ENCODE measurements around the gene EPB41L2. TPM values are rescaled to one million over a fixed set of nuclear protein-coding genes. Genes with fewer than 3 reads are reported as not detected.
A peak's percentile ranks its signal among the peaks of the same experiment; 100 is the strongest.

Gene EPB41L2
- total and polyA plus RNA-seq, 2 experiments from 2014 or later = 23.2 to 31.3 TPM

- H3F3A ChIP-seq (ENCODE audit: insufficient read depth) = peaks cover 39% of the 10 kb centered on the region
- TF ChIP-seq EZH2phosphoT487 (IDR thresholded peaks at IDR 0.05; ENCODE audit: insufficient read depth, low read depth) = no peak
- peak overlapping the region; percentile 54 for H3K27ac ChIP-seq
- H3K9me2 ChIP-seq (ENCODE audit: insufficient read depth) = no peaks in the 10 kb centered on the region
- H2AFZ ChIP-seq = peak overlapping the region; percentile 98
- H3K4me2 ChIP-seq (ENCODE audit: unreplicated experiment) = peak overlapping the region; percentile 95
- no peaks in the 10 kb centered on the region for H3K9me3 ChIP-seq (ENCODE audit: low read depth)
- H3K27me3 ChIP-seq (replicated peaks; ENCODE audit: insufficient read depth) = no peaks in the 10 kb centered on the region
- H3K4me3 ChIP-seq = peak overlapping the region; percentile 87
- peaks cover 47% of the 10 kb centered on the region for H3K79me2 ChIP-seq (ENCODE audit: insufficient read depth)
- peak overlapping the region; percentile 82 for H3K9ac ChIP-seq
- in situ Hi-C loops (cut with MboI) = no loop called here
- H4K20me1 ChIP-seq (ENCODE audit: insufficient read depth) = no peaks in the 10 kb centered on the region
- peak; percentile 48 for DNase-seq
- 4 to 5% methylated on average over 3 of the region's 3 CpGs for WGBS, 2 experiments (ENCODE audit: low coverage in 1 of 2, low lambda C conversion rate in 2 of 2, missing lambda C conversion rate in 2 of 2)
- H3K4me1 ChIP-seq (ENCODE audit: insufficient read depth) = peaks cover 26% of the 10 kb centered on the region
- no peaks in the 10 kb centered on the region for H3K36me3 ChIP-seq (ENCODE audit: low read depth)
Observed at GRCh38 chr6:131060311-131060710, 2.7 kb downstream of the EPB41L2 start.

- Histone ChIP-seq H3F3A (ENCODE audit: insufficient read depth) (peaks cover 38% of the 10 kb centered on the region), H3K36me3 (ENCODE audit: low read depth) (no peaks in the 10 kb centered on the region), H3K27ac (peak overlapping the region; percentile 54), H3K4me1 (ENCODE audit: insufficient read depth) (peaks cover 26% of the 10 kb centered on the region), H4K20me1 (ENCODE audit: insufficient read depth) (no peaks in the 10 kb centered on the region), H3K9me3 (ENCODE audit: low read depth) (no peaks in the 10 kb centered on the region), H3K9me2 (ENCODE audit: insufficient read depth) (no peaks in the 10 kb centered on the region), H2AFZ (peak overlapping the region; percentile 38), H3K27me3 (replicated peaks; ENCODE audit: insufficient read depth) (no peaks in the 10 kb centered on the region), H3K4me3 (peak overlapping the region; percentile 87), H3K9ac (peak overlapping the region; percentile 82), H3K79me2 (ENCODE audit: insufficient read depth) (peaks cover 55% of the 10 kb centered on the region), H3K4me2 (ENCODE audit: unreplicated experiment) (peak overlapping the region; percentile 95)
- in situ Hi-C loops (cut with MboI) = no loop called here
- TF ChIP-seq EZH2phosphoT487 (IDR thresholded peaks at IDR 0.05; ENCODE audit: insufficient read depth, low read depth) (no peak), EZH2 (IDR thresholded peaks at IDR 0.05; ENCODE audit: insufficient read depth, poor library complexity, severe bottlenecking) (no peak)
- 19 to 21% methylated on average over 4 of the region's 4 CpGs for WGBS, 2 experiments (ENCODE audit: low coverage in 1 of 2, low lambda C conversion rate in 2 of 2, missing lambda C conversion rate in 2 of 2)
- DNase-seq = peak; percentile 81
Observed at GRCh38 chr6:131059486-131059885, 3.6 kb downstream of the EPB41L2 start.

DNA sequence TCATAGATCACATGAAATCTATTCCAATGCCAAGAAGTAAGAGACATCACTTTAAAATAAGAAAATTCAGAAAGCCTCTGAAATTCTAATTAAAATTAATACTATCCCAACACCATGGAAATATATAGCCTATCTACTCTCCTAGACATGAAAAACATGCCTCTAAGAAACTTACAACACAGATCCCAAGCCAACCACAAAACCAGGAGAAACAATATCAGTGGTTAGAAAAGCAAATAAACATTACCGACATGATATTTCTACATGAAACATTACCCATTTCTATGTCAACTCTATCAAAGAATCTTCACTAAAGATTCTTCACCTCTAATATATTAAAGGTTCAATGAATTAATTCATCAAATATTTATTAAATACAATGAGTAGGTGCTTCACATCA lies 4.8 kb downstream of the EPB41L2 start:
- Histone ChIP-seq H3K9ac (no peak overlapping the region), H3K9me3 (ENCODE audit: low read depth) (no peaks in the 10 kb centered on the region), H3K4me3 (no peak overlapping the region), H4K20me1 (ENCODE audit: insufficient read depth) (no peaks in the 10 kb centered on the region), H2AFZ (no peak overlapping the region), H3K4me2 (ENCODE audit: unreplicated experiment) (no peak overlapping the region), H3K27ac (no peak overlapping the region), H3K79me2 (ENCODE audit: insufficient read depth) (peaks cover 68% of the 10 kb centered on the region), H3F3A (ENCODE audit: insufficient read depth) (peaks cover 26% of the 10 kb centered on the region), H3K27me3 (replicated peaks; ENCODE audit: insufficient read depth) (no peaks in the 10 kb centered on the region), H3K36me3 (ENCODE audit: low read depth) (no peaks in the 10 kb centered on the region; the same call in 1 of the 2 replicates), H3K9me2 (ENCODE audit: insufficient read depth) (no peaks in the 10 kb centered on the region), H3K4me1 (ENCODE audit: insufficient read depth) (peaks cover 26% of the 10 kb centered on the region)
- TF ChIP-seq EZH2 (IDR thresholded peaks at IDR 0.05; ENCODE audit: insufficient read depth, poor library complexity, severe bottlenecking) = no peak
- TF ChIP-seq EZH2phosphoT487 (IDR thresholded peaks at IDR 0.05; ENCODE audit: insufficient read depth, low read depth) = no peak
- in situ Hi-C loops (cut with MboI) = no loop called here
- 93 to 95% methylated on average over 1 of the region's 1 CpG for WGBS, 2 experiments (ENCODE audit: low coverage in 1 of 2, low lambda C conversion rate in 2 of 2, missing lambda C conversion rate in 2 of 2)
- no peak for DNase-seq

GRCh38 chr6:131054392-131055250 lies 8.4 kb downstream of the EPB41L2 start:
- Histone ChIP-seq H2AFZ (no peak overlapping the region), H3K36me3 (ENCODE audit: low read depth) (no peaks in the 10 kb centered on the region; the same call in none of the 2 replicates), H3K9me3 (ENCODE audit: low read depth) (no peaks in the 10 kb centered on the region), H3K9ac (no peak overlapping the region), H3K4me3 (no peak overlapping the region), H3K27ac (no peak overlapping the region), H4K20me1 (ENCODE audit: insufficient read depth) (no peaks in the 10 kb centered on the region), H3K27me3 (replicated peaks; ENCODE audit: insufficient read depth) (no peaks in the 10 kb centered on the region), H3K9me2 (ENCODE audit: insufficient read depth) (no peaks in the 10 kb centered on the region), H3K79me2 (ENCODE audit: insufficient read depth) (peaks cover 92% of the 10 kb centered on the region), H3F3A (ENCODE audit: insufficient read depth) (peaks cover 15% of the 10 kb centered on the region), H3K4me2 (ENCODE audit: unreplicated experiment) (no peak overlapping the region), H3K4me1 (ENCODE audit: insufficient read depth) (peaks cover 18% of the 10 kb centered on the region)
- TF ChIP-seq EZH2phosphoT487 (IDR thresholded peaks at IDR 0.05; ENCODE audit: insufficient read depth, low read depth) (no peak), EZH2 (IDR thresholded peaks at IDR 0.05; ENCODE audit: insufficient read depth, poor library complexity, severe bottlenecking) (no peak)
- 92 to 97% methylated on average over 6 of the region's 6 CpGs for WGBS, 2 experiments (ENCODE audit: low coverage in 1 of 2, low lambda C conversion rate in 2 of 2, missing lambda C conversion rate in 2 of 2)
- in situ Hi-C loops (cut with MboI) = no loop called here
- DNase-seq = no peak
